ENCODE results near the gene COL5A1. TPM values are rescaled to one million over a fixed set of nuclear protein-coding genes. Genes with fewer than 3 reads are reported as not detected.

The COL5A1 gene
- total RNA-seq, 4 donors from 2014 or later = 4.0 to 12.8 (median 6.3) TPM

- intact Hi-C loops (cut with DNase I) = no loop called here
- Histone ChIP-seq H3K9me3 (no peaks in the 10 kb centered on the region), H3K27me3 (peaks cover 0 to 49% (median 1%) of the 10 kb centered on the region in 4 donors), H3K4me1 (peaks cover 0 to 17% (median 0%) of the 10 kb centered on the region in 3 donors), H3K4me3 (no peak overlapping the region), H3K36me3 (no peaks in the 10 kb centered on the region), H3K27ac (no peak overlapping the region)
- WGBS, 2 donors = 68 to 86% methylated on average over 15 to 23 of the region's 25 CpGs
- no peak for DNase-seq
- TF ChIP-seq CTCF (IDR thresholded peaks at IDR 0.05) (no peak), POLR2A (IDR thresholded peaks at IDR 0.05) (no peak)
Observed at GRCh38 chr9:134868751-134869553, 227.3 kb downstream of the COL5A1 start.

- Histone ChIP-seq H3K27ac (no peak overlapping the region), H3K4me1 (peaks cover 0 to 10% (median 0%) of the 10 kb centered on the region in 3 donors), H3K4me3 (no peak overlapping the region), H3K27me3 (peaks cover 0 to 41% (median 1%) of the 10 kb centered on the region in 4 donors), H3K36me3 (no peaks in the 10 kb centered on the region), H3K9me3 (no peaks in the 10 kb centered on the region)
- intact Hi-C loops (cut with DNase I) = no loop called here
- DNase-seq = no peak
- 67 to 81% methylated on average over 3 to 6 of the region's 17 CpGs for WGBS, 2 donors
- TF ChIP-seq POLR2A (IDR thresholded peaks at IDR 0.05) (no peak), CTCF (IDR thresholded peaks at IDR 0.05) (no peak)
Observed at GRCh38 chr9:134869554-134870300, 228.1 kb downstream of the COL5A1 start.

DNA sequence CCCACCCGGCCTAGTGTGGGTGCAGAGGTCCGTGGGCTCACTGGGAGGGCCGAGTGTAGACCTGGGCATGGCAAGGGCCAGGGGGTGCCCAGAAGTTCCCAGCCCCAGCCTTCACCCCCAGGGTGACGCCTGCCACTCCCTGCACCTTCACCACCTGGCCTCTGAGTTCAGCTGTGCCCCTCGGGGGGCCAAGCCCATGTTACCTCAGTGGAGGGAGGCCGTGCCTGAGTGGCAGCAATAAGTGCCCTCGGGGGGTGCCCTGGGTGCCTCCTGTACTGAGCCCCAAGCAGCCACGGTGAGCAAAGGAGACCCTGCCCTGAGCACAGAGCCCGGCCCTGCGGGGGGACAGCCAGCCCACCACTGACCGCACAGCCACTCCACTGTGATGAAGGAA, 228.7 kb downstream of the COL5A1 start:
- peaks cover 0 to 6% (median 0%) of the 10 kb centered on the region in 3 donors for H3K4me1 ChIP-seq
- no peaks in the 10 kb centered on the region for H3K36me3 ChIP-seq
- no peak overlapping the region for H3K4me3 ChIP-seq
- peaks cover 0 to 39% (median 1%) of the 10 kb centered on the region in 4 donors for H3K27me3 ChIP-seq
- no peak for DNase-seq
- H3K27ac ChIP-seq = no peak overlapping the region
- no peaks in the 10 kb centered on the region for H3K9me3 ChIP-seq
- intact Hi-C loops (cut with DNase I) = no loop called here
- WGBS, 2 donors = no CpG with 5 or more reads among the region's 11 CpGs
- TF ChIP-seq POLR2A (IDR thresholded peaks at IDR 0.05) (no peak), CTCF (IDR thresholded peaks at IDR 0.05) (no peak)

- peaks cover 0 to 37% (median 1%) of the 10 kb centered on the region in 4 donors for H3K27me3 ChIP-seq
- WGBS, 2 donors = 69 to 78% methylated on average over 12 to 23 of the region's 30 CpGs
- H3K9me3 ChIP-seq = no peaks in the 10 kb centered on the region
- no peak overlapping the region for H3K4me3 ChIP-seq
- intact Hi-C loops (cut with DNase I) = no loop called here
- TF ChIP-seq POLR2A (IDR thresholded peaks at IDR 0.05) = no peak
- no peak for TF ChIP-seq CTCF (IDR thresholded peaks at IDR 0.05)
- H3K27ac ChIP-seq = no peak overlapping the region
- DNase-seq = no peak
- H3K36me3 ChIP-seq = no peaks in the 10 kb centered on the region
- H3K4me1 ChIP-seq = peaks cover 0 to 6% (median 0%) of the 10 kb centered on the region in 3 donors
Observed at GRCh38 chr9:134870746-134871662, 229.4 kb downstream of the COL5A1 start.

All from esophagus squamous epithelium (tissue), 5 donors.